Smooth muscle cell (in vitro differentiated cells): ENCODE measurements around the gene RASSF1. TPM values are rescaled to one million over a fixed set of nuclear protein-coding genes. Genes with fewer than 3 reads are reported as not detected.
"Not testable (repeated sequence)": the region's sequence is repeated elsewhere in the genome, so short reads cannot be mapped to it uniquely, and the experiment has no call there.

ENCODE experiments used
- DNase-seq: peaks from one replicate; lab custom pipeline; 2025; ENCODE audit not compliant: unreplicated experiment; lab: John Stamatoyannopoulos, UW
- H2AFZ ChIP-seq: fragments of 200-600 bp; sonication (generic); 2 replicates; pipeline ENCODE4 v1.6.0; 2016; ENCODE audit warnings: antibody characterized with exemption, low read depth, mild to moderate bottlenecking
- H3F3A ChIP-seq: fragments of 200-600 bp; sonication (generic); 2 replicates; pipeline ENCODE4 v1.6.0; 2017; ENCODE audit warnings: antibody characterized with exemption, low read depth
- H3K27ac ChIP-seq: fragments of 200-600 bp; sonication (generic); 2 replicates; pipeline ENCODE4 v1.5.1; 2016; ENCODE audit warnings: low read depth, mild to moderate bottlenecking
- H3K27me3 ChIP-seq: fragments of 200-600 bp; sonication (generic); 2 replicates; pipeline ENCODE4 v1.6.1; 2016; ENCODE audit warnings: low read depth, mild to moderate bottlenecking
- H3K36me3 ChIP-seq: fragments of 200-600 bp; sonication (generic); 2 replicates; pipeline ENCODE4 v1.5.1; 2016; ENCODE audit warnings: low read depth
- H3K4me1 ChIP-seq: fragments of 200-600 bp; sonication (generic); 2 replicates; pipeline ENCODE4 v1.5.1; 2016; ENCODE audit warnings: low read depth
- H3K4me2 ChIP-seq: fragments of 200-600 bp; sonication (generic); 2 replicates; pipeline ENCODE4 v1.6.0; 2016; ENCODE audit warnings: mild to moderate bottlenecking
- H3K4me3 ChIP-seq: fragments of 200-600 bp; sonication (generic); 2 replicates; pipeline ENCODE4 v1.5.1; 2016; ENCODE audit warnings: mild to moderate bottlenecking
- H3K79me2 ChIP-seq: fragments of 200-600 bp; sonication (generic); 2 replicates; pipeline ENCODE4 v1.6.0; 2016; ENCODE audit warnings: low read depth, mild to moderate bottlenecking
- H3K9ac ChIP-seq: fragments of 200-600 bp; sonication (generic); 2 replicates; pipeline ENCODE4 v1.6.0; 2016; ENCODE audit warnings: low read depth
- H3K9me3 ChIP-seq: fragments of 200-600 bp; sonication (generic); replicated peaks from 2 replicates; pipeline ENCODE4 v1.5.1; 2016; ENCODE audit warnings: low read depth
- H4K20me1 ChIP-seq: fragments of 200-600 bp; sonication (generic); 2 replicates; pipeline ENCODE4 v1.6.0; 2016; ENCODE audit warnings: low read depth
- WGBS: methylation state at CpG from one replicate; pipeline ENCODE4 v1.1.7; 2016; ENCODE audit warnings: low lambda C conversion rate; 5-methylcytosine and 5-hydroxymethylcytosine counted together
- polyA plus RNA-seq: library from polyadenylated mRNA; unstranded; fragments of >200 nt; fragmentation: Nextera tagmentation; extraction: Ambion mirVana; gene quantifications from 2 replicates; pipeline ENCODE4 v1.2.1, GENCODE V29; 2016
- total RNA-seq: library from RNA; depleted of rRNA; stranded (reverse); fragments of >200 nt; gene quantifications from 2 replicates; pipeline ENCODE4 v1.2.3, GENCODE V29; 2014
- TF ChIP-seq, protein P1 (sequence below): fragments of 200-600 bp; sonication (generic); IDR thresholded peaks from 2 replicates; pipeline ENCODE4 v1.5.1; 2017; ENCODE audit warnings: borderline replicate concordance, mild to moderate bottlenecking, antibody characterized with exemption; ENCODE audit not compliant: insufficient read depth, poor library complexity, severe bottlenecking

RASSF1 gene
- total and polyA plus RNA-seq, 2 experiments from 2014 or later: 27.6 to 58.5 TPM

DNA sequence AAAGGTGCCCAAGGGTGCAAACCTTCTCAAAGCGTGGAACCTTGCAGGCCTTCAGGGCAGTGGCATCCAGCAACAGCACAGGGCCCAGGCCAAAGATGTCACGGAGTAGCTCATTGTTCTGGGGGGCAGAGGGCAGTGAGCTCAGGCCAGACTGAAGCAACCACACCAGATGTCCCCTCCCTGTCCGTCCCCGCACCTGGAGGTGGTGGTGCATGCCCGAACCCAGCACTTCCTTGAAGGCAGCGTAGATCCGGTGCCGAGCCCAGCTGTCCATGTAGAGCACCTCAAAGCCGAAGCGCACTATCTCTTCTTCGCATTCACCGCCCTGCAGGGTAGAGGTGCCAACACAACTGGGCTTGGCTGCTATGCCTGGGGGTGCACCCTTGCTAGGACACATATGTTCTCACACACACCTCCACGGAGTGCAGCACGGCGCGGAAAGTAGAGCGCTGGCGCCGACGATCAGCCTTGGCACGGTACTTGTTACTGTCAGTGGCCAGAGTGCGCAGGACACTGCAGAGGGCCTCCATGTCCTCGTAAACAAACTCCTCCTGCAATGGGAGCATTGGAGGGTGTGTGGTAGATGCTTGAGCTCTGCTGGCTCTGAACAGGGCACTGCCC is 52.1 kb downstream of the RASSF1 start:
- Histone ChIP-seq H3K27me3 (no peaks in the 10 kb centered on the region), H3K9ac (no peak overlapping the region), H3K9me3 (no peaks in the 10 kb centered on the region), H3K36me3 (no peaks in the 10 kb centered on the region), H3F3A (no peaks in the 10 kb centered on the region), H4K20me1 (no peaks in the 10 kb centered on the region), H3K4me1 (peaks cover 10% of the 10 kb centered on the region), H3K79me2 (peaks cover 11% of the 10 kb centered on the region), H3K4me2 (no peak overlapping the region), H3K4me3 (no peak overlapping the region), H3K27ac (no peak overlapping the region), H2AFZ (no peak overlapping the region)
- no peak for DNase-seq
- WGBS: over 99% methylated on average over 23 of the region's 23 CpGs
- TF ChIP-seq, protein P1, sequence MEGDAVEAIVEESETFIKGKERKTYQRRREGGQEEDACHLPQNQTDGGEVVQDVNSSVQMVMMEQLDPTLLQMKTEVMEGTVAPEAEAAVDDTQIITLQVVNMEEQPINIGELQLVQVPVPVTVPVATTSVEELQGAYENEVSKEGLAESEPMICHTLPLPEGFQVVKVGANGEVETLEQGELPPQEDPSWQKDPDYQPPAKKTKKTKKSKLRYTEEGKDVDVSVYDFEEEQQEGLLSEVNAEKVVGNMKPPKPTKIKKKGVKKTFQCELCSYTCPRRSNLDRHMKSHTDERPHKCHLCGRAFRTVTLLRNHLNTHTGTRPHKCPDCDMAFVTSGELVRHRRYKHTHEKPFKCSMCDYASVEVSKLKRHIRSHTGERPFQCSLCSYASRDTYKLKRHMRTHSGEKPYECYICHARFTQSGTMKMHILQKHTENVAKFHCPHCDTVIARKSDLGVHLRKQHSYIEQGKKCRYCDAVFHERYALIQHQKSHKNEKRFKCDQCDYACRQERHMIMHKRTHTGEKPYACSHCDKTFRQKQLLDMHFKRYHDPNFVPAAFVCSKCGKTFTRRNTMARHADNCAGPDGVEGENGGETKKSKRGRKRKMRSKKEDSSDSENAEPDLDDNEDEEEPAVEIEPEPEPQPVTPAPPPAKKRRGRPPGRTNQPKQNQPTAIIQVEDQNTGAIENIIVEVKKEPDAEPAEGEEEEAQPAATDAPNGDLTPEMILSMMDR: no peak

DNA sequence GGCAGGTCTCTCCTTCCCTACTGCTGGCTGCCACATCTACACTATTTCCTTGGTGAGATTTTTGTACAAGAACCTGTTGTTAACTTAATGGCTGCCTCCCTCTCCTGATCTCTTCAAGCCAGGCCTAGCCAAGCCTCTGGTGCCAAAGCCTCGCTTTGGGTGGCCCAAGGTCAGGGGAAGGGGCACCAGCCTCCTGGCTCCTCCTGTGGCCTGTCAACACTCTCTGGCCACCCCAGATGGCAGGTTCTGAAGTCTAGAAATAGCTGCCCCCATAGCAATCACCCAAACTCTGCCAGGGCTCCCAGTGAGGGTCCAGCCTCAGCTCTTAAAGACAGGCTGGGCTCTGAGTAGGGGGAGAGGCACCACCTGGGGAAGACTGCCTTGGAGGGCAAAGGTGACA is 53.4 kb downstream of the RASSF1 start:
- WGBS: 100% methylated on average over 1 of the region's 1 CpG
- H3K9me3 ChIP-seq: no peaks in the 10 kb centered on the region
- H3K79me2 ChIP-seq: peaks cover 11% of the 10 kb centered on the region
- H3K9ac ChIP-seq: no peak overlapping the region
- no peak overlapping the region for H3K4me2 ChIP-seq
- no peaks in the 10 kb centered on the region for H4K20me1 ChIP-seq
- no peaks in the 10 kb centered on the region for H3F3A ChIP-seq
- DNase-seq: no peak
- no peak overlapping the region for H2AFZ ChIP-seq
- H3K27ac ChIP-seq: no peak overlapping the region
- TF ChIP-seq, protein P1: no peak
- peaks cover 6% of the 10 kb centered on the region for H3K4me1 ChIP-seq
- no peaks in the 10 kb centered on the region for H3K27me3 ChIP-seq
- no peak overlapping the region for H3K4me3 ChIP-seq
- no peaks in the 10 kb centered on the region for H3K36me3 ChIP-seq

DNA sequence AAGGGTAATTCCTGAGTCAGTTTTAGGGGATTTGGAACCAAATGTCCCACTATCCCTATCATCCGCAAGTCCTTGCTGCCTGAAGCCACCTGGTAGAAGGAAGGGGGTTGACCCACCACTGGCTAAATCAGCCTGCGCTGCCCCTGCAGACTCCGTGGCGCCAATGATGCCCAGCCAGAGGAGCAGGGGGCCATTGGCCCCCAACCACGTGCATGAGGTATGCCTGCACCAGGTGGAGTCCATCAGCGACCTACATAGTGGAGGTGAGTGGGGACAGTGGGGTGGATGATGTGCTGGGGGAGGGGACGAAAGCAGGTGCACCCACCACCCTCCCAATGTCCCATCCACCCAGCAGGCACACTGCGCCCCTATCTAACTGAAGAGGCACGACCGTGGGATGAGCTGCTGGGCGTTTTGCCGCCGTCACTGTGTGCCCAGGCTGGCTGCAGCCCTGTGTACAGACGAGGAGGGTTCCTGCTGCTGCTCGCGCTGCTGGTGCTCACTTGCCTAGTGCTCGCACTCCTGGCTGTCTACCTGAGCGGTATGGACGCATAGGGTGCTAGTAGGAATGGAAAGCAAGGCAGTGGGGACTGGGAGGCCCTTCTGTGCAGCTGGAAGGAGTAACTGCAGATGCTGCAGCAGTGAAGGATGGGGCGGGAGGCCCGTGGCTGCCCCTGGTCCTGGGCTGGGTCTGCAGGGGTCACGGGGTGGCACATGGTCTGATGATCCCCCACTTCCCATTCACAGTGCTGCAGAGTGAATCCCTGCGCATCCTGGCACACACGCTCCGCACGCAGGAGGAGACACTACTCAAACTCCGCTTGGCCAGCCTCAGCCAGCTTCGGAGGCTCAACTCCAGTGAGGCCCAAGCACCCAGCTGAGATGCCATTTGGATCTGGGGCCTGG is 54.1 kb downstream of the RASSF1 start:
- H2AFZ ChIP-seq: no peak overlapping the region
- peaks cover 5% of the 10 kb centered on the region for H3K79me2 ChIP-seq
- H3K9ac ChIP-seq: no peak overlapping the region
- no peaks in the 10 kb centered on the region for H3K27me3 ChIP-seq
- TF ChIP-seq, protein P1: no peak
- no peaks in the 10 kb centered on the region for H3K36me3 ChIP-seq
- H3F3A ChIP-seq: no peaks in the 10 kb centered on the region
- no peak for DNase-seq
- WGBS: 95% methylated on average over 28 of the region's 28 CpGs
- no peaks in the 10 kb centered on the region for H4K20me1 ChIP-seq
- H3K27ac ChIP-seq: no peak overlapping the region
- peaks cover 6% of the 10 kb centered on the region for H3K4me1 ChIP-seq
- H3K4me3 ChIP-seq: no peak overlapping the region
- H3K9me3 ChIP-seq: no peaks in the 10 kb centered on the region
- H3K4me2 ChIP-seq: no peak overlapping the region

GRCh38 chr3:50284121-50284520 is 56.5 kb downstream of the RASSF1 start:
- H3K27ac ChIP-seq, H3K4me1 ChIP-seq, H3K9me3 ChIP-seq, H3K36me3 ChIP-seq, H3F3A ChIP-seq, H4K20me1 ChIP-seq, H3K79me2 ChIP-seq, H3K4me2 ChIP-seq, H2AFZ ChIP-seq, H3K27me3 ChIP-seq, DNase-seq, H3K4me3 ChIP-seq, H3K9ac ChIP-seq: not testable (repeated sequence)
- WGBS: 89% methylated on average over 6 of the region's 6 CpGs

Other genes starting within 250 kb of the RASSF1 start
- 16.9 and 25.0 TPM in 2 replicates for gene SEMA3F, start 185.5 kb downstream of the RASSF1 start, total RNA-seq
- 9.2 and 17.8 TPM in 2 replicates for gene SEMA3F, start 185.5 kb downstream of the RASSF1 start, polyA plus RNA-seq
- not detected in 2 replicates for gene GNAT1, start 149.2 kb downstream of the RASSF1 start, total RNA-seq
- gene GNAT1, start 149.2 kb downstream of the RASSF1 start, polyA plus RNA-seq: 0.24 TPM in 1 of 2 replicates, not detected in the other
- 0.58 and 3.9 TPM in 2 replicates for gene SLC38A3, start 135.6 kb downstream of the RASSF1 start, total RNA-seq
- 3.5 and 4.2 TPM in 2 replicates for gene SLC38A3, start 135.6 kb downstream of the RASSF1 start, polyA plus RNA-seq
- gene GNAI2, start 104.6 kb downstream of the RASSF1 start, total RNA-seq: 209 and 230 TPM in 2 replicates
- 454 and 466 TPM in 2 replicates for gene GNAI2, start 104.6 kb downstream of the RASSF1 start, polyA plus RNA-seq
- 26.8 and 48.3 TPM in 2 replicates for gene SEMA3B, start 71.7 kb downstream of the RASSF1 start, total RNA-seq
- gene SEMA3B, start 71.7 kb downstream of the RASSF1 start, polyA plus RNA-seq: 26.3 and 70.7 TPM in 2 replicates
- gene LSMEM2, start 61.7 kb downstream of the RASSF1 start, total RNA-seq: 0.09 and 0.18 TPM in 2 replicates
- 0.87 TPM in 1 of 2 replicates, not detected in the other for gene LSMEM2, start 61.7 kb downstream of the RASSF1 start, polyA plus RNA-seq
- gene IFRD2, start 48.4 kb downstream of the RASSF1 start, total RNA-seq: 19.9 and 20.8 TPM in 2 replicates
- 59.3 and 62.6 TPM in 2 replicates for gene IFRD2, start 48.4 kb downstream of the RASSF1 start, polyA plus RNA-seq
- 1.6 and 2.5 TPM in 2 replicates for gene HYAL3, start 41.4 kb downstream of the RASSF1 start, total RNA-seq
- gene HYAL3, start 41.4 kb downstream of the RASSF1 start, polyA plus RNA-seq: 3.7 and 6.7 TPM in 2 replicates
- 11.3 and 13.0 TPM in 2 replicates for gene NAA80, start 41.4 kb downstream of the RASSF1 start, total RNA-seq
- gene NAA80, start 41.4 kb downstream of the RASSF1 start, polyA plus RNA-seq: 16.7 and 21.9 TPM in 2 replicates
- gene HYAL1, start 37.3 kb downstream of the RASSF1 start, total RNA-seq: 0.54 and 1.0 TPM in 2 replicates
- gene HYAL1, start 37.3 kb downstream of the RASSF1 start, polyA plus RNA-seq: 1.4 TPM in 1 of 2 replicates, not detected in the other
- gene HYAL2, start 18.1 kb downstream of the RASSF1 start, total RNA-seq: 74.7 and 88.0 TPM in 2 replicates
- gene HYAL2, start 18.1 kb downstream of the RASSF1 start, polyA plus RNA-seq: 72.8 and 83.3 TPM in 2 replicates
- 25.1 and 28.8 TPM in 2 replicates for gene TUSC2, start 12.6 kb downstream of the RASSF1 start, total RNA-seq
- 53.4 and 57.5 TPM in 2 replicates for gene TUSC2, start 12.6 kb downstream of the RASSF1 start, polyA plus RNA-seq
- 0.27 and 1.4 TPM in 2 replicates for gene ZMYND10, start 4.9 kb upstream of the RASSF1 start, total RNA-seq
- 0.21 and 1.7 TPM in 2 replicates for gene ZMYND10, start 4.9 kb upstream of the RASSF1 start, polyA plus RNA-seq
- 18.0 and 25.1 TPM in 2 replicates for gene NPRL2, start 9.9 kb upstream of the RASSF1 start, total RNA-seq
- gene NPRL2, start 9.9 kb upstream of the RASSF1 start, polyA plus RNA-seq: 29.3 and 39.7 TPM in 2 replicates
- gene CYB561D2, start 10.0 kb upstream of the RASSF1 start, total RNA-seq: 15.1 and 21.6 TPM in 2 replicates
- gene CYB561D2, start 10.0 kb upstream of the RASSF1 start, polyA plus RNA-seq: 22.6 and 30.7 TPM in 2 replicates
- 33.6 and 42.7 TPM in 2 replicates for gene TMEM115, start 18.7 kb upstream of the RASSF1 start, total RNA-seq
- gene TMEM115, start 18.7 kb upstream of the RASSF1 start, polyA plus RNA-seq: 53.2 and 56.6 TPM in 2 replicates
- gene CACNA2D2, start 162.8 kb upstream of the RASSF1 start, total RNA-seq: 0.27 and 0.31 TPM in 2 replicates
- gene CACNA2D2, start 162.8 kb upstream of the RASSF1 start, polyA plus RNA-seq: 0.51 and 0.58 TPM in 2 replicates
- 6.6 and 8.7 TPM in 2 replicates for gene C3orf18, start 226.9 kb upstream of the RASSF1 start, total RNA-seq
- 18.9 and 20.0 TPM in 2 replicates for gene C3orf18, start 226.9 kb upstream of the RASSF1 start, polyA plus RNA-seq
- gene HEMK1, start 228.7 kb upstream of the RASSF1 start, total RNA-seq: 6.5 and 15.3 TPM in 2 replicates
- gene HEMK1, start 228.7 kb upstream of the RASSF1 start, polyA plus RNA-seq: 26.4 and 28.3 TPM in 2 replicates